ENCODE data around the gene MST1. TPM values are rescaled to one million over a fixed set of nuclear protein-coding genes. Genes with fewer than 3 reads are reported as not detected.

MST1 gene
- total RNA-seq, 1 donor from 2014 or later, result 8.3 TPM

- H3K36me3 Mint-ChIP-seq (ENCODE audit: low read depth), result peaks cover 9% of the 10 kb centered on the region
- H3K9me3 Mint-ChIP-seq, result no peaks in the 10 kb centered on the region
- intact Hi-C loops (cut with micrococcal nuclease), result no loop called here
- H3K4me1 Mint-ChIP-seq (ENCODE audit: low read depth), result peaks cover 22% of the 10 kb centered on the region
- DNase-seq (ENCODE audit: low spot score), result no peak
- H3K4me3 Mint-ChIP-seq (ENCODE audit: low read depth), result no peak overlapping the region
- H3K27ac Mint-ChIP-seq, result no peak overlapping the region
- no peaks in the 10 kb centered on the region for H3K27me3 Mint-ChIP-seq (ENCODE audit: low read depth)
Measured at GRCh38 chr3:49715611-49716121, 26.4 kb upstream of the MST1 start.

- no peak overlapping the region for H3K27ac Mint-ChIP-seq
- peaks cover 8% of the 10 kb centered on the region for H3K36me3 Mint-ChIP-seq (ENCODE audit: low read depth)
Measured at GRCh38 chr3:49714728-49715550, 25.7 kb upstream of the MST1 start.

GRCh38 chr3:49713336-49714105 lies 24.2 kb upstream of the MST1 start:
- peaks cover 7% of the 10 kb centered on the region for H3K36me3 Mint-ChIP-seq (ENCODE audit: low read depth)
- no peak for DNase-seq (ENCODE audit: low spot score)
- no peak overlapping the region for H3K4me3 Mint-ChIP-seq (ENCODE audit: low read depth)
- H3K27ac Mint-ChIP-seq, result no peak overlapping the region
- intact Hi-C loops (cut with micrococcal nuclease), result no loop called here
- H3K4me1 Mint-ChIP-seq (ENCODE audit: low read depth), result peaks cover 13% of the 10 kb centered on the region
- no peaks in the 10 kb centered on the region for H3K27me3 Mint-ChIP-seq (ENCODE audit: low read depth)
- no peaks in the 10 kb centered on the region for H3K9me3 Mint-ChIP-seq

More at GRCh38 chr3:49714728-49715550, 25.7 kb upstream of the MST1 start:
- Mint-ChIP-seq H3K9me3 (no peaks in the 10 kb centered on the region), H3K4me1 (ENCODE audit: low read depth) (peaks cover 22% of the 10 kb centered on the region), H3K4me3 (ENCODE audit: low read depth) (no peak overlapping the region), H3K27me3 (ENCODE audit: low read depth) (no peaks in the 10 kb centered on the region)
- intact Hi-C loops (cut with micrococcal nuclease), result no loop called here
- no peak for DNase-seq (ENCODE audit: low spot score)

GRCh38 chr3:49712631-49713317 lies 23.5 kb upstream of the MST1 start:
- no peak for DNase-seq (ENCODE audit: low spot score)
- H3K27me3 Mint-ChIP-seq (ENCODE audit: low read depth), result no peaks in the 10 kb centered on the region
- no peaks in the 10 kb centered on the region for H3K9me3 Mint-ChIP-seq
- peaks cover 12% of the 10 kb centered on the region for H3K4me1 Mint-ChIP-seq (ENCODE audit: low read depth)
- H3K27ac Mint-ChIP-seq, result no peak overlapping the region
- intact Hi-C loops (cut with micrococcal nuclease), result no loop called here
- H3K4me3 Mint-ChIP-seq (ENCODE audit: low read depth), result no peak overlapping the region
- peaks cover 7% of the 10 kb centered on the region for H3K36me3 Mint-ChIP-seq (ENCODE audit: low read depth)

GRCh38 chr3:49712166-49712565 lies 22.9 kb upstream of the MST1 start:
- H3K27ac Mint-ChIP-seq, result no peak overlapping the region
- H3K36me3 Mint-ChIP-seq (ENCODE audit: low read depth), result peaks cover 11% of the 10 kb centered on the region
- H3K4me3 Mint-ChIP-seq (ENCODE audit: low read depth), result no peak overlapping the region
- H3K9me3 Mint-ChIP-seq, result no peaks in the 10 kb centered on the region
- peaks cover 12% of the 10 kb centered on the region for H3K4me1 Mint-ChIP-seq (ENCODE audit: low read depth)
- intact Hi-C loops (cut with micrococcal nuclease), result no loop called here
- H3K27me3 Mint-ChIP-seq (ENCODE audit: low read depth), result no peaks in the 10 kb centered on the region
- DNase-seq (ENCODE audit: low spot score), result no peak

DNA sequence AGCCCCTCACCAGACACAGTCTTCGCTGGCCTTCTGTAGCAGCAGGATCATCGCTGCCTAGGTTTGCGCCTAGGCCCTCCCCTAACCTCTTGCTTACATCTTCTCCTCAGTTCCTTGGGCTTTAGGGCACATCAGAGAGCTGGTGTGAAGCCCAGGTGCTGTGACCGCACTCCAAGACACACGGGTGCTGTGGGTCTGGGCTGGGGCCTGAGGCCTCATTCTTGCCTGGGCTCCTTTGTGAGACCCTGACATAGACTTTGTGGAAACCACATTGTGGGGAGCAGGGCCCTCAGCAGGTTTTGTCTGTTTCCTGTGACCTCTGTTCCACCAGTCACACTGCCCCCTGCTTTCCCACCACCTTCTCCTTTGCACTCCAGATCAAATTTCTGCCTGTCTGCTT lies 22.2 kb upstream of the MST1 start:
- DNase-seq (ENCODE audit: low spot score), result no peak
- peaks cover 12% of the 10 kb centered on the region for H3K4me1 Mint-ChIP-seq (ENCODE audit: low read depth)
- no peaks in the 10 kb centered on the region for H3K27me3 Mint-ChIP-seq (ENCODE audit: low read depth)
- H3K27ac Mint-ChIP-seq, result no peak overlapping the region
- H3K4me3 Mint-ChIP-seq (ENCODE audit: low read depth), result no peak overlapping the region
- intact Hi-C loops (cut with micrococcal nuclease), result no loop called here
- H3K36me3 Mint-ChIP-seq (ENCODE audit: low read depth), result peaks cover 17% of the 10 kb centered on the region
- no peaks in the 10 kb centered on the region for H3K9me3 Mint-ChIP-seq

GRCh38 chr3:49709852-49710251 lies 20.6 kb upstream of the MST1 start:
- Mint-ChIP-seq H3K4me3 (ENCODE audit: low read depth) (no peak overlapping the region), H3K9me3 (no peaks in the 10 kb centered on the region), H3K4me1 (ENCODE audit: low read depth) (peaks cover 12% of the 10 kb centered on the region), H3K27ac (no peak overlapping the region), H3K27me3 (ENCODE audit: low read depth) (no peaks in the 10 kb centered on the region), H3K36me3 (ENCODE audit: low read depth) (peaks cover 17% of the 10 kb centered on the region)
- intact Hi-C loops (cut with micrococcal nuclease), result no loop called here
- DNase-seq (ENCODE audit: low spot score), result no peak

DNA sequence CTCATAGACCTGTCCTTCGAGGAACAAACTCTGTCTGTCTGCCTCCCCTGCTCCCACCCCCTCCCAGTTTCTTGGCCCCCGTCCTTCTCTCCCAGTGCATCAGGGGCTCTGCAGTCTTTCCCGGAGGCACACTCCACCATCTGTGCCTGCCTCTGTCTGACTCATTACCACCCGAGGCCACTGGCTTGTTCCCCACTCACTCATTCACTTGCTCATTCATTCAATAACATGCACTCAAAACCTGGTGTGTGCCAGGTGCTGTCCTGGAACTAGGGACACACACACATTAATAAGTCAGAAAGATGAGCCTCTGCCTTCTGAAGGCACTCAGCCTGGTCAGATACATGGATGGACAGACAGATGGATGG lies 17.8 kb upstream of the MST1 start:
- peaks cover 25% of the 10 kb centered on the region for H3K36me3 Mint-ChIP-seq (ENCODE audit: low read depth)
- no peak for DNase-seq (ENCODE audit: low spot score)
- H3K4me3 Mint-ChIP-seq (ENCODE audit: low read depth), result no peak overlapping the region
- H3K4me1 Mint-ChIP-seq (ENCODE audit: low read depth), result peaks cover 6% of the 10 kb centered on the region
- no peak overlapping the region for H3K27ac Mint-ChIP-seq
- H3K9me3 Mint-ChIP-seq, result no peaks in the 10 kb centered on the region
- intact Hi-C loops (cut with micrococcal nuclease), result no loop called here
- no peaks in the 10 kb centered on the region for H3K27me3 Mint-ChIP-seq (ENCODE audit: low read depth)

DNA sequence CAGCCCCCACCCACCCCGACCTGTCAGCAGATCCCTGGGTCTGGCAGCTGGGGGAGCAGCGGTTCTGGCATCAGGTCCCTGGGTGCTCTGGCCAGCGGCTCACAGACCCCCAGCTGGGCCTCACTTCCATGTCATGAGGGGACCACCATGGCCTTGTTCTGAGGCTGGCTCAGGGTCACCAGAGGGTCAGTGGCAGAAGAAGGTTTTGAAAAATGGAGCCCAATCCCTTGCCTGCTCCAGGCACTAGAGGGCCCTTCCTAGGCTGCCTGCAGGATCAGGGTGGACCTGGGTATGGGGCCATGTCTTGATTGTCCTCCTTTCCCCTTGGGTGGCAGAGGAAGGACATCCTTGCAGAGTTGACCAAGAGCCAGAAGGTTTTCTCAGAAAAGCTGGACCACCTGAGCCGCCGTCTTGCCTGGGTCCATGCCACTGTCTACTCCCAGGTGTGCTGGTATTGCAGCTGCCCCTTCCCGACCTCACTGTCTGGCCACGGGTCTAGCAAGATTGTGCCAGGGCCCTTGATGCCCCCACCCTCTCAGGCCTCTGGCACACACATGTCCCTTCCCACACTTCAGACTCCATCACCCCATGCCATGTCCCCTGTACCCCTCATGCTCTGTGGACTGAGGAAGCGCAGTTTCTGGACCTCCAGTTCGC lies 17.3 kb upstream of the MST1 start:
- Mint-ChIP-seq H3K36me3 (ENCODE audit: low read depth) (peaks cover 25% of the 10 kb centered on the region), H3K27ac (no peak overlapping the region), H3K4me1 (ENCODE audit: low read depth) (peaks cover 4% of the 10 kb centered on the region), H3K9me3 (no peaks in the 10 kb centered on the region), H3K4me3 (ENCODE audit: low read depth) (no peak overlapping the region), H3K27me3 (ENCODE audit: low read depth) (no peaks in the 10 kb centered on the region)
- intact Hi-C loops (cut with micrococcal nuclease), result no loop called here
- no peak for DNase-seq (ENCODE audit: low spot score)

- intact Hi-C loops (cut with micrococcal nuclease), result no loop called here
- Mint-ChIP-seq H3K9me3 (no peaks in the 10 kb centered on the region), H3K36me3 (ENCODE audit: low read depth) (peaks cover 21% of the 10 kb centered on the region), H3K27ac (no peak overlapping the region), H3K27me3 (ENCODE audit: low read depth) (no peaks in the 10 kb centered on the region), H3K4me1 (ENCODE audit: low read depth) (no peaks in the 10 kb centered on the region), H3K4me3 (ENCODE audit: low read depth) (no peak overlapping the region)
- no peak for DNase-seq (ENCODE audit: low spot score)
Measured at GRCh38 chr3:49705390-49705960, 16.2 kb upstream of the MST1 start.

DNA sequence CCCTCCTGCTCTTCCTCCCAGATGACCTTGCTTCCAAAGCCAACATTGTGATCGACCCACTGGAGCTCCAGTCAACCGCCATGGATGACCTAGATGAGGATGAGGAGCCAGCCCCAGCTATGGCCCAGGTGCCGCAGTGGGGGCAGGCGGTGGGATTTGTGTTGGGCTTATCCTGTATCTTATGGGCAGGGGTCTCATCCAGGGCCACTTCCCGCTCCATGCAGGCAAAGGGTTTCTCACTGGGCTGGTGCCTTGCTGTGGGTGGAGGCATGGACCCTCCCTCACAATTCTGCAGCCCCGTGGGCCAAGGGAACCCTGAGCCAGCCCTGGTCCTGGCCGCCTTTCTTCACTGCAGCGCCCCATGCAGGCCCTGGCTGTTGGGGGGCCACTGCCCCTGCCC lies 15.4 kb upstream of the MST1 start:
- Mint-ChIP-seq H3K9me3 (no peaks in the 10 kb centered on the region), H3K36me3 (ENCODE audit: low read depth) (peaks cover 18% of the 10 kb centered on the region), H3K27me3 (ENCODE audit: low read depth) (no peaks in the 10 kb centered on the region), H3K27ac (no peak overlapping the region), H3K4me1 (ENCODE audit: low read depth) (no peaks in the 10 kb centered on the region), H3K4me3 (ENCODE audit: low read depth) (no peak overlapping the region)
- intact Hi-C loops (cut with micrococcal nuclease), result no loop called here
- DNase-seq (ENCODE audit: low spot score), result no peak

GRCh38 chr3:49703956-49704355 lies 14.7 kb upstream of the MST1 start:
- Mint-ChIP-seq H3K27ac (no peak overlapping the region), H3K27me3 (ENCODE audit: low read depth) (no peaks in the 10 kb centered on the region), H3K9me3 (no peaks in the 10 kb centered on the region), H3K4me3 (ENCODE audit: low read depth) (no peak overlapping the region), H3K36me3 (ENCODE audit: low read depth) (peaks cover 18% of the 10 kb centered on the region), H3K4me1 (ENCODE audit: low read depth) (no peaks in the 10 kb centered on the region)
- DNase-seq (ENCODE audit: low spot score), result no peak
- intact Hi-C loops (cut with micrococcal nuclease), result loop anchor here (1.0 to 2.0 kb wide), 2 partner anchors 15 to 135 kb away; partner anchors contain the start of gene AMIGO3
